ENCODE results near the gene KLRC4. TPM values are rescaled to one million over a fixed set of nuclear protein-coding genes. Genes with fewer than 3 reads are reported as not detected.

KLRC4 gene
- total and polyA plus RNA-seq, 10 of the 15 experiments (the other 5 are each of a cell fraction or from before 2014, with no cell fraction given) = 0.07 to 0.34 TPM; not detected in 8

- TF ChIP-seq CUX1 (IDR thresholded peaks at IDR 0.05; ENCODE audit: insufficient replicate concordance, low read depth, low read length) (no peak), SMC3 (IDR thresholded peaks at IDR 0.05; ENCODE audit: borderline replicate concordance, low read length) (no peak; the same call in 1 of the 2 replicates), TBL1XR1 (IDR thresholded peaks at IDR 0.05; ENCODE audit: low read depth, low read length) (peak; percentile 72; the same call in 1 of the 2 replicates), GABPA (IDR thresholded peaks at IDR 0.05; ENCODE audit: low read depth) (no peak), IKZF2 (IDR thresholded peaks at IDR 0.05) (peak; percentile 86 to 91), TCF3 (IDR thresholded peaks at IDR 0.05; ENCODE audit: borderline replicate concordance, insufficient read depth, low read depth, low read length) (peak; percentile 62; the same call in 1 of the 2 replicates), BCL3 (IDR thresholded peaks at IDR 0.05; ENCODE audit: borderline replicate concordance, insufficient read depth, low read depth, low read length, poor library complexity, severe bottlenecking) (peak; percentile 22), ZNF24 (IDR thresholded peaks at IDR 0.05) (no peak), CREB1 (IDR thresholded peaks at IDR 0.05; ENCODE audit: low read depth) (peak; percentile 64), BRCA1 (IDR thresholded peaks at IDR 0.05; ENCODE audit: low read depth, low read length) (no peak), POU2F2 (IDR thresholded peaks at IDR 0.05; ENCODE audit: borderline replicate concordance, low read depth, low read length) (peak; percentile 53; the same call in 1 of the 3 replicates), E2F4 (IDR thresholded peaks at IDR 0.05; ENCODE audit: low read depth, low read length) (no peak), RB1 (IDR thresholded peaks at IDR 0.05; ENCODE audit: borderline replicate concordance) (no peak), CHD2 (IDR thresholded peaks at IDR 0.05; ENCODE audit: borderline replicate concordance, low read depth, low read length) (no peak), CREM (IDR thresholded peaks at IDR 0.05; ENCODE audit: low read depth) (peak; percentile 73), FOXM1 (IDR thresholded peaks at IDR 0.05; ENCODE audit: low read depth, low read length) (peak; percentile 11; the same call in 1 of the 2 replicates), HSF1 (IDR thresholded peaks at IDR 0.05; ENCODE audit: low read depth, low read length) (no peak), ATF7 (IDR thresholded peaks at IDR 0.05; ENCODE audit: low read depth) (peak; percentile 67), POLR2A (IDR thresholded peaks at IDR 0.05; ENCODE audit: low read depth, low read length) (peak; percentile 75), BMI1 (IDR thresholded peaks at IDR 0.05; ENCODE audit: borderline replicate concordance) (no peak), PML (IDR thresholded peaks at IDR 0.05; ENCODE audit: low read length) (peak; percentile 79; the same call in 1 of the 2 replicates), ZNF622 (IDR thresholded peaks at IDR 0.05) (no peak)
Observed at GRCh38 chr12:10363914-10364814, 45.4 kb downstream of the KLRC4 start (continued).
